OCI-M1 (cell line): Measurements from ENCODE around the gene STK16.
"Not testable (repeated sequence)": the region's sequence is repeated elsewhere in the genome, so short reads cannot be mapped to it uniquely, and the experiment has no call there.

Source experiments
- DNase-seq: peaks from one replicate; lab custom pipeline; 2025; lab: John Stamatoyannopoulos, UW

STK16 gene, protein sequence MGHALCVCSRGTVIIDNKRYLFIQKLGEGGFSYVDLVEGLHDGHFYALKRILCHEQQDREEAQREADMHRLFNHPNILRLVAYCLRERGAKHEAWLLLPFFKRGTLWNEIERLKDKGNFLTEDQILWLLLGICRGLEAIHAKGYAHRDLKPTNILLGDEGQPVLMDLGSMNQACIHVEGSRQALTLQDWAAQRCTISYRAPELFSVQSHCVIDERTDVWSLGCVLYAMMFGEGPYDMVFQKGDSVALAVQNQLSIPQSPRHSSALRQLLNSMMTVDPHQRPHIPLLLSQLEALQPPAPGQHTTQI

DNA sequence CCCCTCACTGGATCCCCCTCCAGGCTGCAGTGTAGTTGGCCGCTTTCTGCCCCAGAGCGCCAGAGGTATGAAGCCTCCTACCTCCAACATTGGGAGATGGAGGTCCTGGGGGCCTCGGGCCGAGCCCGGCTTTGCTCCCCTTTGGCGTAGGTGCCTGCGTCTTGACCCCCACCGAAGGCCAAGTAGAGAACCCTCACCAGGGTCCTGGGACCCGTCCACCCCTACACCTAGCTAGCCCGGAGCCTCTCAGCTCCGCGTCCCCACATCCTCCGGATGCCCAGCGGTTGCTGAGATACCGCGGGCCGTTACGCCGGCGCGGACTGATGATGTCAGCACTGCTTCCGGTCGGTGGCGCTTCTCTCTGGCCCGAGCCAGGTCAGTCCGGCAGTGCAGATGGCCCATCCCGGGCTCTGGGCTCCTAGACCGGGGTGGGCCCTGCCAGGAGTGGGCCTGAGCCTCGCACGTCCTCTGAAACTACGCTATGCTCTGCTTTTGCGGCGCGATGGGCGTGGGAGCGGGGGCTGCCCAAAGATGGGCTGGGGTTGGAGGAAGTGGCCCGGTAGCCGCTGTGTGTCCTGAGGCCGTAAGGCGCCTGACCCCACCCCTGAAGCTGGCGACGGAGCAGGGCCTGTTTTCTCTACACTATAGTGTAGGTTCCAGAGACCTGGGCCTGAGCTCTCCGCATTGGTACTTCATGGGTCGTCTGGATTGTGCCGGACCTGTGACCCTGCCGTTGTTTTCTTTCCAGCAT, at the start of gene STK16, which contains the start of gene GLB1L:
Gene STK16 (plus strand): TSS at position 332 of the 751 bp plus-strand sequence. CDS start 521 bp downstream, outside the sequence.
Gene GLB1L (minus strand): TSS at position 297 of the 751 bp plus-strand sequence. CDS start 1,871 bp downstream, outside the sequence.
- DNase-seq: peak; percentile 95

DNA sequence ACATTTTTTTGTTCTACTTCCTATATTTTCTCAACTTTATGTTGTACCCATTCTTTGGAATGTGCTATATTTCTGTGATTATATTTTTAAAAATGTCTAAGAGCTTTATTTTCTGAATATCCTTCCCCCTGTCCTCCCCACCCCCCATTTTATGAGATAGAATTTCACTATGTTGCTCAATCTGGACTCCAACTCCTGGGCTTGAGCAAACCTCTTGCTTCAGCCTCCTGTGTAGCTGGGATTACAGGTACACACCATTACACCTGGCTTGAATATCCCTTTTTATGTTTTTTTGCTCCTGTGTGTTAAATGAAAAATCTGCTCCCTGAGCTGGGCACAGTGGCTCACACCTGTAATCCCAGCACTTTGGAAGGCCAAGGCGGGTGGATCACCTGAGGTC, 47.9 kb upstream of the STK16 start:
- no peak for DNase-seq

DNA sequence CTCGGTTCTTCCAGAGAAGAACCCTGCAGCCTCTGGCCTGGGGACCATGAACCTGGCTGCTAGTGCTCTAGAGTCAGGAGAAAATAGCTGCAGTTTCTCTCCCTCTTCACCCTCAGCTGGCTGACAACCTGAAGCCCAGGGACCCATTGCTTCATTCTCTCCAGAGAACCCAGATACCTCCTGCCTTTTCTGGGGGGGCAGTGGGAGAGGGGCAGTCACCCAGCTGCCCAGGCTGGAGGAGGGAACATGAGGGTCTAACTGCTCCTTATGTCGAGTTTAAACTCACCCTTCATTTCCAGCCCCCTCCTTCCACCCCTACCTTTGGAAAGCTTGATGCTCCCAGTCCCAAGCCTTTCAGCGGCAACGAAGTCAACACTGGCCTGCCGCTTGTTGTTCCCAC, 46.3 kb upstream of the STK16 start:
- no peak for DNase-seq

DNA sequence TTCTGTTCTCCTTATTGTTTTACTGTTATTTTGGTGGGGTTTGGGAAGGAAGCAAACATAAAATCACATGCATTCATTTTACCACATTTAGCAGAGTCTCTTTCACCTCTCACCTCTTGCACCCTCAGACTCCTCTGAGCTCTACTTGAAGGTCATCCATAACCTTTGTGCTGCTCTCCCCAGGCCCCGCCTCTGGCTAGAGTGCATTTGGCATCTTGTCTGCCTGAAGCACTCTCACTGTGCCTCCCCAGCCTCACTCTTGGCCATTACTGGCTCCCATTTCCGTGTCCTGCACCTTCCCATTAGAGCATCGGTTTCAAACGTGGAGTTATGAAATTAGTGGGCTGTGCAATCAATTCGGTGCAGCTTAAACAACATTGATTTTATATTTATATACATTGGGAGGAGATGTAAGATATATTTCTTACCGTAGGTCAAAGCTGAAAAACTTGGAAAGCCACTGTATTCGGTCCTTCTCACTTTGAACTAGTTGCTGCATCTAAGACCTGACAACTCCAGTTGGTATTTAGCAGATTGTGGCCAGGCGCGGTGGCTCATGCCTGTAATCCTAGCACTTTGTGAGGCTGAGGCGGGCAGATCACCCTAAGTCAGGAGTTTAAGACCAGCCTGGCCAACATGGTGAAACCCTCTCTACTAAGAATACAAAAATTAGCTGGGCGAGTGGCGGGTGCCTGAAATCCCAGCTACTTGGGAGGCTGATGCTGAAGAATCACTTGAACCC, 45.6 kb upstream of the STK16 start:
- DNase-seq: no peak

DNA sequence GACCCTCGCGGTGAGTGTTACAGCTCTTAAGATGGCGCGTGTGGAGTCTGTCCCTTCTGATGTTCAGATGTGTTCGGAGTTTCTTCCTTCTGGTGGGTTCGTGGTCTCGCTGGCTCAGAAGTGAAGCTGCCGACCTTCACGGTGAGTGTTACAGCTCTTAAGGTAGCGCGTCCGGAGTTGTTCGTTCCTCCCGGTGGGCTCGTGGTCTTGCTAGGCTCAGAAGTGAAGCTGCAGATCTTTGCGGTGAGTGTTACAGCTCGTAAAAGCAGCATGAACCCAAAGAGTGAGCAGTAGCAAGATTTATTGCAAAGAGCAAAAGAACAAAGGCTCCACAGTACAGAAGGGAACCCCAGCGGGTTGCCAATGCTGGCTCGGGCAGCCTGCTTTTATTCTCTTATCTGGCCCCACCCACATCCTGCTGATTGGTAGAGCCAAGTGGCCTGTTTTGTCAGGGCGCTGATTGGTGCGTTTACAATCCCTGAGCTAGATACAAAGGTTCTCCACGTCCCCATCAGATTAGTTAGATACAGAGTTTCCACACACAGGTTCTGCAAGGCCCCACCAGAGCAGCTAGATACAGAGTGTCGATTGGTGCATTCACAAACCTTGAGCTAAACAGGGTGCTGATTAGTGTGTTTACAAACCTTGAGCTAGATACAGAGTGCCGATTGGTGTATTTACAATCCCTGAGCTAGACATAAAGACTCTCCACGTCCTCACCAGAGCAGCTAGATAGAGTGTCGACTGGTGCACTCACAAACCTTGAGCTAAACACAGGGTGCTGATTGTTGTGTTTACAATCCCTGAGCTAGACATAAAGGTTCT, 44.6 kb upstream of the STK16 start:
- DNase-seq: not testable (repeated sequence)

DNA sequence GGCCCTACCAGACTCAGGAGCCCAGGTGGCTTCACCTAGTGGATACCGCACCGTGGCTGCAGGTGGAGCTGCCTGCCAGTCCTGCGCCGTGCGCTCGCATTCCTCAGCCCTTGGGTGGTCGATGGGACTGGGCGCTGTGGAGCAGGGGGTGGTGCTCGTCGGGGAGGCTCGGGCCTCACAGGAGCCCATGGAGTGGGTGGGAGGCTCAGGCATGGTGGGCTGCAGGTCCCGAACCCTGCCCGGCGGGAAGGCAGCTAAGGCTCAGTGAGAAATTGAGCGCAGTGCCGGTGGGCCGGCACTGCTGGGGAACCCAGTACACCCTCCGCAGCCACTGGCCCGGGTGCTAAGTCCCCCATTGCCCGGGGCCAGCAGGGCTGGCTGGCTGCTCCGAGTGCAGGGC, 43.9 kb upstream of the STK16 start:
- DNase-seq: not testable (repeated sequence)

DNA sequence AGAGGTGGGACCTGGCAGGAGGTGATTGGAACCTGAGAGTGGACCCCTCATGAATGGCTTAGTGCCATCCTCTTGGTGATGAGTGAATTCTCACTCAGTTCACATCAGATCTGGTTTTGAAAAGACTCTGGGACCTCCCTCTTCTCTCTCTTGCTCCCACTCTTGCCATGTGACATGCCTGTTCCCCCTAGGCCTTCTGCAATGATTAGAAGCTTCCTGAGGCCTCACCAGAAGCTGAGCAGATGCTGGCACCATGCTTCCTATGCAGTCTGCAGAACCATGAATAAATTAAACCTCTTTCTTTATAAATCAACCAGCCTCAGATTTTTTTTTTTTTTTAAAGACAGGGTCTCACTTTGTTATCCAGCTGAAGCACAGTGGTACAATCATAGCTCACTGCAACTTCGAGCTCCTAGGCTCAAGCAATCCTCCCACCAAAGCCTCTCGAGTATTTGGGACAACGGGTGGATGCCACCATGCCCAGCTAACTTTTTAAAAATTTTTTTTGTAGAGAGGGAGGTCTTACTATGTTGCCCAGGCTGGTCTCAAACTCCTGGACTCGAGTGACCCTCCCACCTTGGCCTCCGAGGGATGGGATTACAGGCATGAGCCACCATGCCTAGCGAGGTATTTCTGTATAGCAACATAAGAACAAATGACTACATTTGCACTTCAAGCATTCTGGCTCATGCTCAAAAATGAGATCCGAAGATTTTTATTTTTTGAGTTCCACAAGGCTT, 40.7 kb upstream of the STK16 start:
- DNase-seq: no peak

DNA sequence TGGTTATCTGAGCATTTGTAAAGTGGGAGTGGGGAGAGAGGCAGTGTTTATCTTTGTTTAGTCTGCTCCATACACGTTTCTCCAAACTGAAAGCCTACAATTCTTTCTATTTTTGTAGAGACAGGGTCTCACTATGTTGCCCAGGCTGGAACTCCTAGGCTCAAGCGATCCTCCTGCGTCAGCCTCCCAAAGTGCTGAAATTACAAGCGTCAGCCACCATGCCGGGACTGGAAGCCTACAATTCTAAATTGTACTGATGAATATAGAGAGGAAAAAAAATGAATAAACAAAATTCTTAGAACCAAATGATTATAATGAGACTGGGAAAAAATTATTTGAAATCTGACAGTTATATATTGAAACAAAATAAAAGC, 40.1 kb upstream of the STK16 start:
- no peak for DNase-seq

DNA sequence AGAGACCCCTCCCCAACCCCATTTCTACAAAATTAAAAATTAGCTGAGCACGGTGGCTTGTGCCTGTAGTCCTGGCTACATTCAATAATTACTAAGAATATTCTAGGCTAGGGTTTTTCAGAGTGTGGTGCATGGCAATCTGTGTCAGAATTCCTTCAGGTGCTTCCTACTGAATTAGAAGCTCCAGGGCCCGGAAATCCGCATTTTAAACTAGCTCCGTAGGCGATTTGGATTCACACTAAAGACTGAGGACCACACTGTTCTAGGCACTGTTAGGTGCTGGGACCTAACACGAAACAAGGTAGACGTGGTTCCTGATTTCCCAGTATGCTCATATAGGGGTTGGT, 39.3 kb upstream of the STK16 start:
- no peak for DNase-seq

DNA sequence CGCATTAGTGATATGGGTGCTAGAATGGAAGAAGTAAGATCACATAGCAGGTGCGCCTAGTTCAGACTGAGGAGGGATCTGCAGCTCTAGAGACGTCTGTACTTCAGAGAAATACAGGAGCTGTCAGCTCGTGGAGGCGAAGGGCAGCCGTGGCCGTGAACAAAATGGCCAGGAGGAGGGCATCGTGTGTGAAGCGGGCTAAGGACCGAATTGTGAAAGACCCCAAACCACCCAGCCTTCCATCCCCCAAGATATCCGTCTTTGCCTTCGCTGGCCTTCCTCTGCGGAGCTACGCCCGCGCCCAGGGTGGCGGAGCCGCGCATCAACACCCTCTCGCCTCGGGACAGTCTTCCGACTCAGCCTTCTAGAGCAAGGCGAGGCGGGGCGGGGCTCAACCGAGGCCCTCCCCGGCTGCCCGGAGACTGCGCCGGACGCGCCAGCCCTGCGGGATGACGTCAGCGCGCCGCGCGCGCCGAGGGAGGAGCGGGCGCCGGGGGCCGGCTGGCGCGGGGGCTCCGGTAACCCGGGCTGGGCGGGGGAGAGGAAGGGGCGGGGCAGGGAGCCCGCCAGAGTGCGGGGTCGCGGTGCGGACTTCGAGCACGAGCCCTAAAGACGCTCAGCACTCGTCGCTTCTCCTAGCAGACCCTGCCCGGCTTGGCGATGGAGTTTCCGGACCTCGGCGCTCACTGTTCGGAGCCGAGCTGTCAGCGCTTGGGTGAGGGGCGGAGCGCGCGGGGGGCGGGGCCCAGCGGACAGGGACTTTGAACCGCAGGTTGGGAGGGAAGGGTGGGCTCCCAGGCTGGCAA, 38.7 kb upstream of the STK16 start, which contains the start of gene ZFAND2B:
Gene ZFAND2B (plus strand): TSS at position 455 of the 806 bp plus-strand sequence. CDS start 206 bp downstream, at position 661.
- peak; percentile 95 for DNase-seq

DNA sequence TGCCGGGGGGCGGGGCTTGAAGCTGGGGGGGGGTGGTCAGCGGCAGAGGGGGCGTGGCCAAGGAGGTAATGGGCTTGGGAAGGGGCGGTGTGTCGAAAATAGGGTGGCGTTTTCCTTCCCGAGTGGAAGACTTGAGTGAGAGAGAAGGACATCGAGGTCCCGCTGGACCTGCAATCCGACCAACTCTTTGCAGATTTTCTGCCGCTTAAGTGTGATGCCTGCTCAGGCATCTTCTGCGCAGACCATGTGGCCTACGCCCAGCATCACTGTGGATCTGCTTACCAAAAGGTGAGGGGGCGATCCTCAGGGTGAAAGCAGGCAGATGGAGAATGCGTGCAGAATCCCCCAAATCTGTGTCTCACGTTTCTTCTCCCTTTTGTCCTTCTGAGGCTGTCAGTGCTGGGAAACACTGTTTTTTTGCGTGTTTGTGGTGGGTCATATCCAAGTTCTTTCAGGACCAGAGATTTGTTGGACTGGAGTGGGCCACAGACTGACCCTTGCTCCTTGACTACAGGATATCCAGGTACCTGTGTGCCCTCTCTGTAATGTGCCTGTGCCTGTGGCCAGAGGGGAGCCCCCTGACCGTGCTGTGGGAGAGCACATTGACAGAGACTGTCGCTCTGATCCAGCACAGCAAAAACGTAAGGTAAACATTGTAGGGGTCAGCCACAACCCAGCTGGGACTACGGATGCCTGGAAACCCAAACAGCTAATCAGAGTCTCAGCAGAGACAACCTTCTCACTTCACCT, 38.0 kb upstream of the STK16 start:
- DNase-seq: no peak

DNA sequence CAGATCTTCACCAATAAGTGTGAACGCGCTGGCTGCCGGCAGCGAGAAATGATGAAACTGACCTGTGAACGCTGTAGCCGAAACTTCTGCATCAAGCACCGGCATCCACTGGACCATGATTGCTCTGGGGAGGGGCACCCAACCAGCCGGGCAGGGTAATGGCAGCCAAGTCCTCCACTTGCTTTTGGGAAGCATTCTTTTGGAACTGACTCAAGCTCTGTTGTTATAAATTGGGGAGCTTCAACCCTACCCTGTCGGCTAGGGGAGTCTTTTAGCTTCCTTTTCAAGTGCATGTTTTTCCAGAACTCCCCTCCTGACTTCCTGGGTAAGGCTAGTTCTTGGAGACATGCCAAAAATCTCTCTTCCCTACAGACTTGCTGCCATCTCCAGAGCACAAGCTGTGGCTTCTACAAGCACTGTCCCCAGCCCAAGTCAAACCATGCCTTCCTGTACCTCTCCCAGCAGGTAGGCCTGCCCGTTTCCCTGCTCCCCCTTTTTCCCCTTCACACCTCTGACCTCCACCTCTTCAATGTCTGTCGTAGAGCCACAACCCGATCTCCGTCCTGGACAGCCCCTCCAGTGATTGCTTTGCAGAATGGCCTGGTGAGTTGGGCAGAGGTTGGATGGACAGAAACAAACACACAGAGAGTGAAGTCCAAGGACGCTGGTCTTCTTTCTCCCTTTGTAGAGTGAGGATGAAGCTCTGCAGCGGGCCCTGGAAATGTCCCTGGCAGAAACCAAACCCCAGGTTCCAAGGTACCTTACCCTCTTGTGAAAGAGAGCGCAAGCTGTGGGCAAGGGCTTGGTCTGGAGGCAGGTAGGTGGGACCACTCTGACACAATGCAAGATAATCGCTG, 37.2 kb upstream of the STK16 start:
- DNase-seq: no peak

DNA sequence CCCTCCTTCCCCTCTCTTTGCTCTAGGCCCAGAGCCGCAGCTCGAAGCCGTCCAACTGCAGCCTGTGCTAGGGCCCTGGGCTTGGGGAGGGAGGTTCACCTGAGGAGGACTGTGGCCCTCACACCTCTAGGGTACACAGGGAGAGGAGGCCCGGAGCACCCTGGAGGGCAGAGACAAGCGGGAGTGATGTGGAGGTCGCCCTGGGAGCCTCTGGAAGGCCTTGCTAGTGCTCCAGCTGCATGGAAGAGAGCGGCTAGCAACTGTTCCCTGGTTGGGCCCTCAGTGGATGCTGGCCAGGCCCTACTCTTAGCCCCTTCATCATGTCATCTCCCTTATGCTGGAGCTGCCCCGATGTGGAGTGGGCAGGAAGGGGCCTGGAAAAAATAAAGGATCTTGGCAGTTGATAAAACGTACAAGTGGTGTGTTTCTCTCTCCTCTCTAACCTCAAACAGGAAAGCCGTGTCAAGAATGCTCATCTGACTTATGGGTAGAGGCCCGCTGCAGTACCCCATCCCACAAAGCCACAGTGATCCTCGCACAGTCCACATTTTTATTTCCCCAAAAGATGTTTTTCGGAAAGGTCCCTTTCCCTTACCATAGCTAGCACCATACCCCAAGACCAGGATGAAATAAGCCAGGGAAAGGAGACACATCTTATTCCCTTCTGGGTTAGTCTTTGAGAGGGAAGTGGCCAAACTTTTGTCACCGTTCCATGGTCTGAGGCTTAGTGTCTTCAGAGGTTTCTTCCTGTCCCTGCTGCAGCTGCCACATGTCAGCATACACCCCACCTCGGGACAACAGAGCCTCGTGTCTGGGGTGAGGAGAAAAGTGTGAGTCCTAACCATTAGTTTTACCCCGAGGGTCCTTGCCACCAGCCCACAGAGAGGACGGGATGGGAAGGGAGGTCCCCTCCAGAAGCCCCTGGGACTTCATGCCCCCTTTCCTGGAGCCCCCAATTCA, 35.8 kb upstream of the STK16 start:
- DNase-seq: no peak

DNA sequence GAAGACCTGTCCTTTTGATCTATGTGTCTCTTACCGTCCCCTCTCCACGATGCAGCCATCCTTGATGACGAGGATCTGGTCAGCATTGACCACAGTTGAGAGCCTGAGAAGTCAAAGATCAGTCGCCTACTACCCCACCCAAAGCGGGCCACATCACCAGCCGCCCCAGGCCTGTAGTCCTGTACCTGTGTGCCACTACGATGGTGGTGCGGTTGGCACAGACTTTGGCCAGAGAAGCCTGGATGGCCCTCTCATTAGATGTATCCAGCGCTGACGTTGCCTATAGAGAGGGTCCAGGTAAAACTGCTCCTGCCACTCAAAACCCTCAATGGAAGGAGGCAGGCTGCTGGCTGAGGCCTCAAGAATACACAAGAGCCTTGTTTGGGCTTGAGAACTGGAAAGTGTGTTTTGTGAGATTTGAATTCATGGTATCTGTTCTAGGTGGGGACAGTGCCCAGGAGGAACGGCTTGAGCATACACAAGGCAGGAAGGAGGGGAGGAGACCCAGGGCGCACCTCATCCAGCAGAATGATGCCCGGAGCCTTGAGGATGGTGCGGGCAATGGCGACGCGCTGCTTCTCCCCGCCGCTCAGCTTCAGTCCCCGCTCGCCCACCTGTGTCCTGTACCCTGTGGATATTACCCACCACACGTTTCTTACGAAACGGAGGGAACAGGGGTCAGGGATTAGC, 34.9 kb upstream of the STK16 start:
- no peak for DNase-seq

DNA sequence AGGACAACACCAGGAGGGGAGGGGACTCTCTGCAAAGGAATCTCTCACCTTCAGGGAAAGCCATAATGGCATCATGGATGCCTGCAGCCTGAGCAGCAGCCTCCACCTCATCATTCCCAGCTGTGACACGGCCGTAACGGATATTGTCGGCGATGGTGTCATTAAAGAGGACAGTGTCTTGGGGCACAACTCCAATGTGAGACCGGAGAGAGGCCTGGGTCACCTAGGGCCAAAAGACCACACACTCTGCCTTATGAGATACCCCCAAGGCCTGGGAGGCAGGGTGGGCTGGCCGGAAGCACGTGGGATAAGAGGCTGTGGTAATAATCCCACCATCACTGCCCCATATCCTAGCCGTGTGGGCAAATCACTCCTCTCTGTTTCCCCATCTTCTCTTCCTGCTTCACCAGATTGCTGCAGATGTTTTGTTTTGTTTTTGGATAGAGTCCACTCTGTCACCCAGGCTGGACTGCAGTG, 34.4 kb upstream of the STK16 start:
- no peak for DNase-seq

DNA sequence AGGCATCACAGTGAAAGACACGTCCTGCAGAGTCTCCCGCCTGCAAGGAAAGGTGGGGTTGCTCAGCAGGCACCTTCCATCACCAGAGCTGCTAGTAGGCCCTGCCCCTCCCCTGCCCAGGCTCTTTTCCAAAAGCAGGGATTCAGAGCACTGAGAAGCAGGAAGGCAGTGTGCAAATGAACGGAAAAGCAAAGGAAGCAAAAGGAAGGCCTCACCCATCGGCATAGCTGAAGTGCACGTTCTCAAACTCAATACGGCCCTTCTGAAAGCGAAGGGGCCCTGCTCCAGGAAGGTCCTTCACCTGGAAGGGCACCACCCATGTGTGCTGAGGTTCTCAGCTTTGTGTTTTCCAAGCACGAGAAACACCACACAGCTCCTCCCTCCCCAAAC, 32.3 kb upstream of the STK16 start:
- no peak for DNase-seq
